UCSD-AML1 (cell line): ENCODE data around the gene ATP2B2.
"Not testable (repeated sequence)": the region's sequence is repeated elsewhere in the genome, so short reads cannot be mapped to it uniquely, and the experiment has no call there.

ENCODE experiments used
- DNase-seq: peaks from one replicate; lab custom pipeline; 2025; ENCODE audit not compliant: unreplicated experiment; lab: John Stamatoyannopoulos, UW

The ATP2B2 gene

GRCh38 chr3:10505050-10505790 is at the start of gene ATP2B2:
Gene ATP2B2, minus strand, starts transcription at chr3:10505586. Its CDS starts 56,043 bp downstream, at chr3:10449543.
- DNase-seq, result no peak

GRCh38 chr3:10554746-10555145 is 49.4 kb upstream of the ATP2B2 start:
- DNase-seq, result no peak

- DNase-seq, result no peak
Measured at GRCh38 chr3:10554236-10554611, 48.8 kb upstream of the ATP2B2 start.

DNA sequence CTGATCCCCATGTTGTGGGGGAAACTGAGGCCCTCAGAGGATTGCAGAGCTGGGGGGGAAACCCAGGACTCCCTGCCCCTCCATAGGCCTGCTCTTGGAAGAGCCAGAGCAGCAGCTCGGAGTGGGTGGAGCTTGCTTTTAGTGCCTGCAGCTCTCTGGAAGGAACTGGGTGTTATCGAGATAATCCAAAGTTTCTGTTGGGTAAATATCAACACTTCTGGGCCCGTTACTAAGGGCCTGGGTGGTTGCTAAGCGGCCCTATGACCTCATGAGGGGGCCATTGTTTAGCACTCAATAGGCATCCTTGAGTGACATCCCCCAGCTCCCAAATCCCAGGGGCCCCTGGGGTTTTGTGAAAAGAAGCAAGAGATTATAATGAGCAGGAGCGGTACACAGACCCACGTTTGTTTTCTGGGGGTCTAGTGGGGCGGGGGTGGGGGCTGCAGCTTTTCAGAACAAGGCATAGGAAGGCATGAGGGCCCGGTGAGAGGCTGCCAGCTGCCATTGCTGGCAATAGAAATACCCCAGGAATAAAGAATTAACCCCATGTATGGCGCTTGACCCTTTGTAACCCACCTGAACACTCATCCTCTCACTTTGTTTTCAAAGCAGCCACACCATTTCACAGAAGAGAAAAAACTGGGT is 48.3 kb upstream of the ATP2B2 start:
- DNase-seq, result peak; percentile 20

DNA sequence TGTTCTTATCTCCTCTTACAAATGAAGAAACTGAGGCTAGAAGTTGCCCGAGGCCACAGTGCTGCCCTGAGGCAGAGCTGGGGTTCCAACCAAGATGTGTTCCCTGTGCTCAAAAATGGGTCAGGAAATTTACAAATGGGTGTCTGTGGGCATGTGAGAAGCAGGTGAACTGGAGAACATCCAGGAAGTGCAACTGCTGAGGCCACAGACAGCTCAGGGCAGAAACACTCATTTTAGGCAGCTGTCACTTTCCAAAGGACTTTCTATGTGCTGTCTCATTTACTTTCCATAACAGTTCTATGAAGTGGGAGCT is 47.2 kb upstream of the ATP2B2 start:
- DNase-seq, result no peak

GRCh38 chr3:10551821-10552630 is 46.6 kb upstream of the ATP2B2 start:
- DNase-seq, result peak; percentile 56

- no peak for DNase-seq
Measured at GRCh38 chr3:10551139-10551538, 45.8 kb upstream of the ATP2B2 start.

- no peak for DNase-seq
Measured at GRCh38 chr3:10550705-10551104, 45.3 kb upstream of the ATP2B2 start.

- no peak for DNase-seq
Measured at GRCh38 chr3:10549617-10550230, 44.3 kb upstream of the ATP2B2 start.

DNA sequence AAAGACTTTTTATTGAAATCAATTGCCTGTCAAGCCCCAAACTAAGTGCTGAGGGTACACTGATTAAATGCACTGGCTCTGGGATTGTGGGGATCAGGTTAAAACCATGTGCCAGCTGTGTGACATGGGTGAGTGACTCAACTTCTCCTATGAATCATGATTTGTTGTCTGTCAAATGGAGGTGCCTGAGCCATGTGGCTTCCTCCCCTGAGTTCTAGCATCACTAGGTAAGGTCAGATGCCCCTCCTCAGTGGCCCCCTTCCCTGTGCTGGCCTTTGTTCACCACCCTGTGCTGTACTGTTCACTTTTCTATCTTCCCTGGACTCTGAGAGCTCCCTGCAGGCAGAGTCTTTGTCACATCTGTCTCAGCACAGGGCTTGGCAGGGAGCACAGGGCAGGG is 43.6 kb upstream of the ATP2B2 start:
- no peak for DNase-seq

GRCh38 chr3:10547841-10548783 is 42.7 kb upstream of the ATP2B2 start:
- DNase-seq, result no peak

DNA sequence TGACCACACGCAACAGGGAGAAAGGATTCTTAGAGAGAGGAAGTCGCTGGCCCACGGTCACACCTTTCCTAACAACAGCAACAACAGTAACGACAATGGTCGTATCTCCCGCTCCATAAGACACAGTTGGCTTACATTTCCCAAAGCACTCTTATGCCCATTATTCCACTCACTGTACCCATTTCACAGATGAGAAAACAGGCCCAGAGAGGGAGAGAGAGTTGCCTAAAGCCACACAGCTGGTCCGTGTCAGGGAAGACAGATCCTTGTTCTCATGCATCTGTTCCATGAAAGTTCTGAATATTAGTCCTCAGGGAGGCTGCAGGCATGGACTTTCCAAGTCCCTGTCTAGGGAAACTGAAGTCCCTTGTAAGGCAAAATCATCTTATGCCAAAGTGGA is 42.0 kb upstream of the ATP2B2 start:
- no peak for DNase-seq

GRCh38 chr3:10546820-10547263 is 41.5 kb upstream of the ATP2B2 start:
- DNase-seq, result no peak

DNA sequence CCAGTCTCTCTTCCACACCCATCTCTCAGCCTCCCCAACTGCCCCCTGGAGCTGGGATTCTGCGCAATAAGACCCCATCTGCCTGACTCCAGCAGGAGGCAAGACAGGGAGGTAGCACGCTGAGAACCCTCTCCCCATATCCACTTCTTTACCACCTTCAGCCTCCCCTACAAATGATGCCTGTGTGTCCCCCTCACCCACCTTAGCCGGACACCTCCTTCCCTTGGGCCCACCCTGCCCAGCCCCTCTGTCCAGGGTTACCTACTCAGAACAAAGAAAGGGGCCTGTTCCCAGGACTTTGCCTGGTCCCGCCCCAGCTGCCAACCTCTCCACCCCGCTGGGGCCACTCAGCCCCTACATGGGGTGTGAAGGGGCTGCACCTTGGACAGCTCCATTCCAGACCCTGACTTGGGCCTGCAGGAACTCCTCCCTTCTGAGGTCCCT is 40.8 kb upstream of the ATP2B2 start:
- DNase-seq, result no peak

- DNase-seq, result no peak
Measured at GRCh38 chr3:10542518-10542917, 37.1 kb upstream of the ATP2B2 start.

GRCh38 chr3:10540347-10540746 is 35.0 kb upstream of the ATP2B2 start:
- DNase-seq, result not testable (repeated sequence)

DNA sequence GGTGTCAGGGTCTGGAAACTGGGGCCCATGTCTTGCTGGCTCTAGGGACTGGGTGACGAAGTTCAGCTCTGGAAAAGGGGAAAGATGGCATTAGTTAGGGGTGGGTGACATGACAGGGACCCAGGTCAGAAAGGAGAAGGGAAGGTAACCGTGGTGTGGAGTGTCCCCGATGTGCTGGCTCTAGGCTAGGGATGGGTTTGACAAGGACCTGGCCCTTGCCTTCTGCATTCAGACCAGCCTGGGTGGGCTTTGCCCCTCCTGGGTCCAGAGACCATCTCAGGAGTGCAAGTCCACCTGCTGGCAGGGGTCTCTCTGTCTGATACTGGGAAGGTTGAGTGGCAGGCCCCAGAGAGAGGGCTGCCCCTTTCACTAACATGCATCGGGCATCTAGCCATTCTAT is 28.7 kb upstream of the ATP2B2 start:
- no peak for DNase-seq

- DNase-seq, result no peak
Measured at GRCh38 chr3:10533737-10534023, 28.3 kb upstream of the ATP2B2 start.

DNA sequence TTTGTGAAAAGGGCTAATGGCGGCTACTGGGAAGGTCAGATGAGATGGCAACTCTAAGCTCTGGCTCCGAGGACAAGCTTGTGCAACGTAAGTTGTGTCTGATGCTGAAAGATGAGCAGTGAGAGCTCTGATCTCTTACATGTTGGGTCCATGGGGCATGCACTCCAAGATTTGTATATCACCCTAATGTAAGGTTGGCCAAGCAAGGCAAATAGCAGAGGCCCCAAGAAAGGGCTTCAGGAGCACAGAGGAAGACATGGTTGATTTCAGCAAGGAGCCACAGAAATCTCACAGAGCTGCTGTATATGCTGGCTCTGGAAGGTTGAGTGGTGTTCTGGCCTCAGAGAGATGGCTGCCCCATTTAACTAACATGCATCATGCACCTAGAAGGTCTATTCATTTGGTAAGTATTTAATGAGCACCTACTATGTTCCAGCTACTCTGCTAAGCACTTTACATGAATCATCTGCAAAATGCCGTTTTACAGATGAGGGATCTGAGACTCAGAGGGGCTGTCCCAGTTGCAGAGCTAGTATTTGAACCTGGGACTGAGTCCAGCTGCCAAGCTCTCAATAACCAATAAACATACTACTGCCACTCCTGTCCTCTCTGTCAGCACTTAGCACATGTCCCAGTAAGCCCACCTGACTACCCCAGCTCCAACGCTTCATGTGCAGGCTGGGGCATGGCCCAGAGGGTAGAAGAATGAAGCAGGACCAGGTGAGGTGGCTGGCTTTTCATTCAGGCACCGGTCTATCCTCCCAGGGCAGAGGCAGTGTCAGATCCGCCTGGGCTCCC is 27.8 kb upstream of the ATP2B2 start:
- DNase-seq, result no peak

- no peak for DNase-seq
Measured at GRCh38 chr3:10531031-10531430, 25.6 kb upstream of the ATP2B2 start.
